ENCODE data around the gene SLC16A6. TPM values are rescaled to one million over a fixed set of nuclear protein-coding genes. Genes with fewer than 3 reads are reported as not detected.

Gene SLC16A6
- total RNA-seq, 4 donors from 2014 or later: 0.38 to 9.2 (median 1.6) TPM

DNA sequence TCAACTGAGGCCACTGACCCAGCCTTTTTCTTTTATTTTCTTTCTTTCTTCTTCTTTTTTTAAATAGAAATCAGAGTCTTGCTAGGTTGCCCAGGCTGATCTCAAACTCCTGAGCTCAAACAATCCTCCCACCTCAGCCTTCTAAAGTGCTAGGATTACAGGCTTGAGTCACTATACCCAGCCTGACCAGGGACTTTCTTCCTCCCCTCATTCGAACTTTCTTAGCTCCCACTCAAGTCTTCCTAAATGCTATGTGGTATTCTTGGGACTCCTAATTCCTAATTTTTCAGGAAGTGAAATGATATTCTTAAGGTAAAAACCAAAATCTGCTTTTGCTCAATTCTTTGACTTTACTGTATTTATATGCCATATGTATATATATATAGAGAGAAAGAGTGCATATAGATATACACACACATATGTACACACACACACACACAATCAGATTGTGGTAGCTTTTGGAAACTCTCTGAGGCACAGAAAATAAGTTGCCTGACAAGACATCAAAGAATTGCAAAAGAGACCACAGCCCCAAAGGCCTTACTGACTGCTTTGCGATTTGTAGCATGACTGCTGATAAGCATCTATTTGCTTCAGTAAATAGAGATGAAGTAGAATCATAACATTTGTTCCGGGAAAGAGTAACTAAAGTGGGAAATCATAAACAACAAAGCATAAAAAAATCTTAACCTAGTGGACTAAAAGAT, 52.6 kb downstream of the SLC16A6 start:
- TF ChIP-seq, protein P1, sequence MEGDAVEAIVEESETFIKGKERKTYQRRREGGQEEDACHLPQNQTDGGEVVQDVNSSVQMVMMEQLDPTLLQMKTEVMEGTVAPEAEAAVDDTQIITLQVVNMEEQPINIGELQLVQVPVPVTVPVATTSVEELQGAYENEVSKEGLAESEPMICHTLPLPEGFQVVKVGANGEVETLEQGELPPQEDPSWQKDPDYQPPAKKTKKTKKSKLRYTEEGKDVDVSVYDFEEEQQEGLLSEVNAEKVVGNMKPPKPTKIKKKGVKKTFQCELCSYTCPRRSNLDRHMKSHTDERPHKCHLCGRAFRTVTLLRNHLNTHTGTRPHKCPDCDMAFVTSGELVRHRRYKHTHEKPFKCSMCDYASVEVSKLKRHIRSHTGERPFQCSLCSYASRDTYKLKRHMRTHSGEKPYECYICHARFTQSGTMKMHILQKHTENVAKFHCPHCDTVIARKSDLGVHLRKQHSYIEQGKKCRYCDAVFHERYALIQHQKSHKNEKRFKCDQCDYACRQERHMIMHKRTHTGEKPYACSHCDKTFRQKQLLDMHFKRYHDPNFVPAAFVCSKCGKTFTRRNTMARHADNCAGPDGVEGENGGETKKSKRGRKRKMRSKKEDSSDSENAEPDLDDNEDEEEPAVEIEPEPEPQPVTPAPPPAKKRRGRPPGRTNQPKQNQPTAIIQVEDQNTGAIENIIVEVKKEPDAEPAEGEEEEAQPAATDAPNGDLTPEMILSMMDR (IDR thresholded peaks at IDR 0.05; ENCODE audit: low read depth): no peak

DNA sequence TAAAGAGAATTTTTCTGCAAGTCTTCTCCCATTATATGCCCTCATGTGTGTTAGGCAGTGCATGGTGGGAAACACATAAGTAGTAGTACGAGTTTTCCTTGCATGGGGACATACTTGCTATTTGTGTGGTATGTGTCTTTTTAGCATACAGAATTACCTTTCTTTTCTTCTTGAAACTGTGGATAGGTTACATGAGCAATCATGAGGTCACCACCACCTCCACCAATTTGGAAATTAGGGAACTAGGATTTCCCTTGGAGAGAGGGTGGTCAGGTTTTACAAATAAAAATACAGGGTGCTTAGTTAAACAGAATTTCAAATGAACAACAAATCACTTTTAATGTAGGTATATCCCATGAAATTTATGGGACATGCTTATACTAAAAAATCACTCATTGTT, 59.4 kb downstream of the SLC16A6 start:
- TF ChIP-seq, protein P1 (IDR thresholded peaks at IDR 0.05; ENCODE audit: low read depth): no peak

DNA sequence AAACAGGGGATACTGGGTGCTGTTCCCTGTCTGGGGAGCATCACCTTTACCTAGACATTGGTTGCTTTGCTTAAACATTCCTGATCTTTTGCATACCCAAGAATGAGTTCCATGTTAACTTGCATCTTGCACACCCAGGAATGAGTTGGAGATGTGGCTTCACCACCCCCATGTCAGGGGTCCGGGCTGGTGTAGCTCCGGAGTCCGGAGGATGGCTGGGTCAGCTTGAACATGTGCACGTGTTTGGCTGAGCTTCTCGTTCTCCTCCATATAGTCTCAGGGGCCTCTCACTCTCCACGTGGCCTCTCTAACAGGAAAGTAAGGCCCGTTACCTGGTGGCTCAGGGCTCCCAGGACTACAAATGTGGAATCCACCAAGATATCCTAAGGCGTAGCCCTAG, 61.3 kb downstream of the SLC16A6 start:
- TF ChIP-seq, protein P1 (IDR thresholded peaks at IDR 0.05; ENCODE audit: low read depth): no peak

DNA sequence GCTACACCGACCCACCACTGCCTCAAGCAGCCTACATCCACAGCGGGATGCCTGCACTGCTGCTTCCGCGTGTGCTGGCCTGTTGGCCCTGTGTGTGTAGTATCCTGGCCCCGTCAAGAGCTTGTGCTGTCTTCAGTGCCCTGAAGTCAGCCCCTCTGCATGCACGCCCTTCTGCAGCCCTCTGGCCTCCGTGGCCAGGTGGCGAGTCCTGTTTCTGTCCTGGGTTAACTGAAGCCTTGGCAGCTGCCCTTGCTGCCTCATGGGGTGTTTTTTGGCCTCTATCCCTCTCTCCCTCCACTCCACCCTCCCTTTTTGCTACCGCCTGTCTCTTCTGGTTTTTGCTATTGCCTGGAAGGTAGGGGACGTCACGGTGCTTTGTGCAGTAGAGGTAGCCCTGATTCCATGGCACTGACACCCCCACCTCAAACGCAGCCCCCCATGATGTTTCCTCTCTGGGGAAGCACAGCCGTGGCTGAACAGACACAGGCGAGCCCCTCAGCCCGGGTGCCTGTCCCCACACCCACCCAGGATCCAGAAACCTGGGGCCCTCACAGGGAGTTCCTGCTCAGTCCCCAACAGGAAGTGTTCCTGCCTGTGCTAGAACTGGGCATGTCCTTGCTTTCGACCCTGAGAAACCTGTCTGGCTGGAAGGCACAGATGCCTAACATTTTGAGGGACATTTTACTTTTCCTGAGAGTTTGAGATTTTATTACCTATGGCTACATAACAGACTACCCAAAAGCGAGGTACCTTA, 61.9 kb downstream of the SLC16A6 start:
- TF ChIP-seq, protein P1 (IDR thresholded peaks at IDR 0.05; ENCODE audit: low read depth): no peak

DNA sequence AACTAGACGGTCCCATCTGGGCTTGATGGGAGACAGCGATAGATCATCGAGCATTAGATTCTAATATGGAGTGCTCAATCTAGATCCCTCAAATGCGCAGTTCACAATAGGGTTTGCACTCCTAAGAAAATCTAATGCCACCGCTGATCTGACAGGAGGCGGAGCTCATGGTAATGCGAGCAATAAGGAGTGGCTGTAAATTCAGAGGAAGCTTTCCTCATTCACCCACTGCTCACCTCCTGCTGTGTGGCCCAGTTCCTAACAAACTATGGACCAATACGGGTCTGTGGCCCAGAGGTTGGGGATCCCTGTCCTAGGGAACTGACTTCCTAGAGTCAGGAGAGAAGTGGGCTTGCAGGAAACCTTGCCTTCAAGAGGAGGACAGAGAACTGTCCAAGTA, 68.3 kb downstream of the SLC16A6 start:
- TF ChIP-seq, protein P1 (IDR thresholded peaks at IDR 0.05; ENCODE audit: low read depth): no peak

DNA sequence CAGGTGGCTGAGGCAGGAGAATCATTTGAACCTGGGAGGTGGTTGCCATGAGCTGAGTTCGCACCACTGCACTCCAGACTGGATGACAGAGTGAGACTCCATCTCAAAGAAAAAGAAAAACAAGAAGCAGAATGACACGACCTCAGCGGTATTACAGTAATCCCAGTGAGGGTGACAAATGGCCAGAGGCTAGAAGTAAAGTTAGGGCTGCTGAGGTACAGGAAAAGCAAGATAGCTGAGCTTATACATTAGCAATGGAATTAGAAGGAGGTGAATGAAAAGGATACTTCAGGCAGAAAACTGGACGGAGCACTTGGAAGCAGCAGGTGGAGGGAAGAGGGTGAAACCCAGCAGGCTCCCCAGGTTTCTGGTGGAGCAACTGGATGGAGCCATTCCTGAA, 69.1 kb downstream of the SLC16A6 start:
- TF ChIP-seq, protein P1 (IDR thresholded peaks at IDR 0.05; ENCODE audit: low read depth): no peak

Other genes starting within 250 kb of the SLC16A6 start
- 10 to 100 TPM; 58.5 to 89.2 (median 72.0) TPM for gene AMZ2, start 43.1 kb downstream of the SLC16A6 start, total RNA-seq
- gene ARSG, start 368 bp upstream of the SLC16A6 start, total RNA-seq: 1 to 10 TPM; 3.1 to 6.8 (median 4.4) TPM
- gene WIPI1, start 166.4 kb upstream of the SLC16A6 start, total RNA-seq: 10 to 100 TPM; 59.5 to 83.0 (median 71.2) TPM
- gene PRKAR1A, start 221.3 kb upstream of the SLC16A6 start, total RNA-seq: 100 to 1,000 TPM; 388 to 501 (median 431) TPM